Hematopoietic multipotent progenitor cell treated with erythropoietin and hydrocortisone succinate and interleukin-3 and kit ligand, for 17 days (in vitro differentiated cells): ENCODE results near the gene MTHFD1L.
"Not testable (repeated sequence)": the region's sequence is repeated elsewhere in the genome, so short reads cannot be mapped to it uniquely, and the experiment has no call there.

Experiments
- DNase-seq: peaks from one replicate; pipeline ENCODE4 v3.0.0-alpha.2; 2015; ENCODE audit warnings: low spot score

Gene MTHFD1L

GRCh38 chr6:151127133-151127798 is 261.8 kb downstream of the MTHFD1L start:
- not testable (repeated sequence) for DNase-seq

DNA sequence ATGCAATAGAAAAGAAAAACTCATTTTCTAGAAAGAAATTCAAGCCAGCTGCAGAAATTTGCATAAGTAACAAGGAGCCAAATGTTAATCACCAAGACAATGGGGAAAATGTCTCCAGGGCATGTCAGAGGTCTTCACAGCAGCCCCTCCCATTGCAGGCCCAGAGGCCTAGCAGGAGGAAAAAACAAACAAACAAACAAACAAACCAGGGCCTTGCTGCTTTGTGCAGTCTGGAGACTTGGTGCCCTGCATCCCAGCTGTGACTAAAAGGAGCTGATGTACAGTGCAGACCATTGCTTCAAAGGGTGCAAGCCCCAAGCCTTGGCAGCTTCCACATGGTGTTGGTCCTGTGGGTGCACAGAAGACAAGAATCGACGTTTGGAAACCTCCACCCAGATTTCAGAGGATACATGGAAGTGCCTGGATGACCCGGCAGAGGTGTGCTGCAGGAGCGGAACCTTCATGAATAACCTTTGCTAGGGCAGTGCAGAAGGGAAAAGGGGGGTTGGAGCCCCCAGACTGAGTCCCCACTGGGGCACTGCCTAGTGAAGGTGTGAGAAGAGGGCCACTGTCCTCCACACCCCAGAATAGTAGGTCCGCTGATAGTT is 263.4 kb downstream of the MTHFD1L start:
- DNase-seq: no peak

DNA sequence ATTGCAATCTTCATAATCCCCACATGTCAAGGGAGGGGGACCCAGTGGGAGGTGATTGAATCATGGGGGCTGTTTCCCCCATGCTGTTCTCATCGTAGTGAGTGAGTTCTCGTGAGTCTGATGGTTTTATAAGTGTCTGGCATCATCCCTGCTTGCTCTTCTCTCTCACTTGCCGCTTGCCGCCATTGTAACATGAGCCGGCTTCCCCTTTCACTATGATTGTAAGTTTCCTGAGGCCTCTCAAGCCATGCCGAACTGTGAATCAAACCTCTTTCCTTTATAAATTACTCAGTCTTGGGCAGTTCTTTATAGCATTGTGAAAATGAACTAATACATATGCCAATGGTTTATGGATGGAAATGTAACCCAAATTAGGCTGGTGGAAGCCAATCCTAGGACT is 264.8 kb downstream of the MTHFD1L start:
- DNase-seq: no peak

DNA sequence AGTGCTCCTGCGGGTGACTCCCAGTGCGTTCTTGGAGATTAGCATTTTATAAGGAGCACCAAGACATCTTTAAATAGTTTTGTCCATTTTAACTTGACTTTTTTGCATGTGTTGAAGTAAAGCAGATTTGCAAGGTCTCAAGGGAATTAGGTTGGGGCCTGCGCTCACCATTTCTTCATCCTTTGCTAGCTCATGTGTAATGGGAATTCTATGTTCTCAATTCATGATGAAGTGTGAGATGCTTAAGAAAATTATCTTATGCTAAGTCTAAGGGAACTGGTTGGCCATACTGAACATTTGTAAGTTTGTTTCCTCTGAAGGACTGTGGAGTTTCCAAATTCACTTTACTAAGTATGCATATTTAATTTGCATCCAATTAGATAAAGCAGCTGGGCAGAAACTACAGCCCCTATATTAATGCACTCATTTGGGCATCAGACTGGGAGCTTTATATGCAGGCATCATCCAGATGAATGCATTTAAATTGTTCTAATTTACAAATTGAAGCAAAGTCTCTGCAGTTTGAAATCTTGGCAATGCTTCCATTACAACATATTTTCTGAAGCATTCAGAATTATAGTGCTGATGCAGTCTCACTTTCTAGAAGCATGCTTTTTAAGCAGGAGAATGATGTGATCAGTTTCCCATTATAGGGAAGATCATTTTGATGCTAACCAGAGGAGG is 266.0 kb downstream of the MTHFD1L start:
- no peak for DNase-seq

DNA sequence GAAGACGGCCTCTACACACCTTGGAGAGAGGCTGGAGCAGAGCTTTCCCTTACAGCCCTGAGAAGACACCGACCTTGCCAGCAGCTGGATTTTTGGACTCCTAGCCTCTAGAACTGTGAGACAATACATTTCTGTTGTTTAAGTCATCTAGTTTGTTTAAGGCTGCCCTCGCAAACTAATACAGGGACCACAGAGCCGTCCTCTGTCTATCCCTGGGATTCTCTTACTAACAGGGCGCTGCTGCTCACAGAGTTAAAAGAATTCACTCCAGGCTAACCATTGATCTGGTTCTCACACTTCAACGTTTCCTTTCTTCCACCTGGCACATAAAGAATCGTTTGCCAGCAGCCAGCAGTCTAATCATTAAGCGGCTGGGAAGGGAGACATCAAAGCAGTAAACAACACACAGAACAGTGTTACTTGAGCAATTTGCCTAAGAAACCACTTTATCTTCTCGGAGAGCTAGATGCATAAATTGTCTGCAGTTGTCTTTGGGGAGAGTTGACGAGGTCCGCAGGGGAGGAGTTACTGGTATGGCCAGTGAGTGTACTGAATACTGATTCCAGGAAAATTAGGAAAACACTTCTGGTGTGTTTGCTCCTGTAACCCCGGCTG is 270.7 kb downstream of the MTHFD1L start:
- DNase-seq: no peak

- DNase-seq: no peak
Observed at GRCh38 chr6:151137542-151137941, 272.0 kb downstream of the MTHFD1L start.

GRCh38 chr6:151139524-151139923 is 274.0 kb downstream of the MTHFD1L start:
- DNase-seq: no peak

GRCh38 chr6:151140767-151141166 is 275.3 kb downstream of the MTHFD1L start:
- DNase-seq: no peak

DNA sequence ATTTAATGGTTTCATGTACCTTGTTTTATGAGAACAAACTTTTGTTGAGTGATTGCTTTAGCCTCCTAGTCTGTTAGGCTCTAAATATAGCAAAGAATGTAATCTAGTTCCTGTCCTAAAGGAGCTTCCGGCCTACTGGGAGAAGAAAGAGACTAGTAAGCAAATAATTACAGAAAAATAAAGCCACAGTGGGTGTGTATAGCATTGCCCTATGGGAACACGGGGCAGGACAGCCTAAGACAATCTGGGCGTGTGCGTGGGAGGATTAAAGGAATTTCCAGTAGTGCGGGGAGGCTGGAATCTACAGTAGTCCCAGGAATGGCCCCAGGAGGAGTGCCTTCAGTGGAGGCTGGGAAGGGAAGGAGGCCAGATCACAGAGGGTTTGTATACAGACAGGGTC is 276.2 kb downstream of the MTHFD1L start:
- no peak for DNase-seq

- no peak for DNase-seq
Observed at GRCh38 chr6:151142676-151143075, 277.2 kb downstream of the MTHFD1L start.

GRCh38 chr6:151143337-151143736 is 277.8 kb downstream of the MTHFD1L start:
- DNase-seq: no peak

- no peak for DNase-seq
Observed at GRCh38 chr6:151143806-151144205, 278.3 kb downstream of the MTHFD1L start.

DNA sequence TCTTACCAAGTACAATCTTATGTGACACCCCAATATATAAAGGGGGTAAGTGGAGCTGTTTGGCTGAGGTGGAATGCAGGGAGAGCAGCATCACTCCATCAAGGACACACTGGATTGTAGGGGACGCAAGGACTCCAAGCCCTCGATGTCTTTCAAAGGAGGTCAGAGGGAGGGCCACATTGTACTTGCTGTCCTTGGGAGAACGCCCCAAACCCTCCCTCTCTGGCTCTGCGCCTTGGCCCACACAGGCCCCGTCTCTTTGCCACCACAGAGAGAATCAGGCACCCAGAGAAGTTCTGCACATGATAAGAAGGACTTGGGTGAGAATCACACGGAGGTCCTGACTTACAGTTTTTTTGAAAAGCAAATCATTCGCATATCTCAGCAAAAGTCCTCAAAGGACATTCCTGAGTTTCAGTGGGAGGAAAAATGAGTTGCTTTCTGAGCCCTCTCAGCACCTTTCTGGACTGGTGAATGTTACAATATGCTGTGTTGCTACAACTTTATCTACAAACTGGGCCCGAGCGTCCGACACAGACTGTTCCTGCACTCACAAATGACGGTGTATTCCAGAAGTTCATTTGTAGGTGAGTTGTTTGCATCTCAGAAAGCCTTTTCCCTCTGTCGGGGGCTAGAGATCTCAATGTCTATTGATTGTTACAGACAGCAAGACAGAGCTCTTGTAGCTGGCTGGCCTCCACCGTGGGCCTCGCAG is 281.8 kb downstream of the MTHFD1L start:
- DNase-seq: no peak

DNA sequence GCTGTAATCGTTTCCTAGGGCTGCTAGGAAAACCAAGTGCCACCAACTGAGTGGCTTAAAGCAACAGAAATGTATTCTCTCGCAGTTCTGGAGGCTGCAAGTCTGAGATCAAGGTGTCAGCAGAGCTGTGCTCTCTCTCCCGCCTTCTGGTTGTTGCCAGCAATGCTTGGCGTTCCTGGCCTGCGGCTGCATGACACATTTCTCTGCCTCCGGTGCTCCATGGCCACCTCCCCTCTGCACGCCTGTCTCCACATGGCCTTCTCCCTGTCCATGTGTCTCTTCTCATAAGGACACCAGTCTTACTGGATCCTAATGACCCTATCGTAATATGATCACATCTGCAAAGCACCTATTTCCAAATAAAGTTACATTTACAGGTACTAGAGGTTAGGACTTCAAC is 282.6 kb downstream of the MTHFD1L start:
- no peak for DNase-seq

GRCh38 chr6:151149793-151150192 is 284.3 kb downstream of the MTHFD1L start:
- no peak for DNase-seq
